ENCODE data around the gene GAB2. TPM values are rescaled to one million over a fixed set of nuclear protein-coding genes. Genes with fewer than 3 reads are reported as not detected.

GAB2 gene
- total and polyA plus RNA-seq, 2 of the 13 experiments (the other 11 are each of a cell fraction or from before 2014, with no cell fraction given) = 4.1 to 8.6 TPM

DNA sequence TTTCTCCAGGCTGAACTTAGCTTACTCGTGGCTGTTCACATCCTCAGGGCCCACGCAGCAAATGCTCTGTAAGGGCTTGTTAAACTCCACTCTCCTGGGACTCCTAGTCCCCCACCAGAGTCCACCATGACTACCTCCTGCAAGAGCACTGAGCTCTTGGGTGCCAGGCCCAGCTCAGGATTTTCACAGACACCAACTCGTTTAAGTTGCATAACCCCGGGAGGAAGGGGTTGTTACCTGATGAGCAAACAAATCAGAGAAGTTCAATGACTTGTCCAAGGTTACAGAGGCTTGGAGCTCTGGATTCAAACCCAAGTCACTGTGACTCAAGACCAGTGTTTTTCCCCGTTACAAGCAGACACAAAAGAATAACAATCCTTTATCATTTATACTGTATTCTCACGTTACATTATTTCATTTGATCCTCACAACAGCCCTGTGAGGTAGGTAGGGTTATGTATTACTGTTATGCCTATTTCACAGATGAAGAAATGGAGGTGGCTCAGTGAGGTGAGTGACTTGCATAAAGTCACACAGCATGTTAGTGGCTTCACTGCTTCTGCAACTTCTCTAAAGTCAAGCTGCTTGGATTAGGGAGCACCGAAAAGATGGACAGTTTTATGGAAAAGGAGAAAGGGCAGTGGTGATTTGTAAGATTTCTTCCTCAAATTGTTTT, 246.6 kb downstream of the GAB2 start (continued):
- TF ChIP-seq, protein P1, sequence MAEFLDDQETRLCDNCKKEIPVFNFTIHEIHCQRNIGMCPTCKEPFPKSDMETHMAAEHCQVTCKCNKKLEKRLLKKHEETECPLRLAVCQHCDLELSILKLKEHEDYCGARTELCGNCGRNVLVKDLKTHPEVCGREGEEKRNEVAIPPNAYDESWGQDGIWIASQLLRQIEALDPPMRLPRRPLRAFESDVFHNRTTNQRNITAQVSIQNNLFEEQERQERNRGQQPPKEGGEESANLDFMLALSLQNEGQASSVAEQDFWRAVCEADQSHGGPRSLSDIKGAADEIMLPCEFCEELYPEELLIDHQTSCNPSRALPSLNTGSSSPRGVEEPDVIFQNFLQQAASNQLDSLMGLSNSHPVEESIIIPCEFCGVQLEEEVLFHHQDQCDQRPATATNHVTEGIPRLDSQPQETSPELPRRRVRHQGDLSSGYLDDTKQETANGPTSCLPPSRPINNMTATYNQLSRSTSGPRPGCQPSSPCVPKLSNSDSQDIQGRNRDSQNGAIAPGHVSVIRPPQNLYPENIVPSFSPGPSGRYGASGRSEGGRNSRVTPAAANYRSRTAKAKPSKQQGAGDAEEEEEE (CRISPR knock-in tag; IDR thresholded peaks at IDR 0.05; ENCODE audit: borderline replicate concordance) = no peak
- TF ChIP-seq REL (CRISPR knock-in tag; conservative IDR thresholded peaks at IDR 0.05) (no peak), ZKSCAN5 (CRISPR knock-in tag; IDR thresholded peaks at IDR 0.05) (no peak), ZNF337 (CRISPR knock-in tag; IDR thresholded peaks at IDR 0.05; ENCODE audit: borderline replicate concordance, low read depth) (no peak), ZNF598 (CRISPR knock-in tag; IDR thresholded peaks at IDR 0.05; ENCODE audit: borderline replicate concordance) (no peak), PAWR (CRISPR knock-in tag; IDR thresholded peaks at IDR 0.05; ENCODE audit: borderline replicate concordance) (no peak), ZNF562 (CRISPR knock-in tag; IDR thresholded peaks at IDR 0.05; ENCODE audit: borderline replicate concordance) (no peak), MEIS1 (CRISPR knock-in tag; IDR thresholded peaks at IDR 0.05; ENCODE audit: borderline replicate concordance) (no peak), ZNF556 (CRISPR knock-in tag; IDR thresholded peaks at IDR 0.05; ENCODE audit: borderline replicate concordance) (no peak), ZNF12 (CRISPR knock-in tag; IDR thresholded peaks at IDR 0.05) (no peak), SP1 (IDR thresholded peaks at IDR 0.05) (no peak), SP1 (CRISPR knock-in tag; IDR thresholded peaks at IDR 0.05) (no peak), ZNF414 (CRISPR knock-in tag; IDR thresholded peaks at IDR 0.05) (peak; percentile 69; the same call in 1 of the 2 replicates), ZNF180 (CRISPR knock-in tag; IDR thresholded peaks at IDR 0.05; ENCODE audit: borderline replicate concordance, low read depth) (no peak), ZNF335 (CRISPR knock-in tag; IDR thresholded peaks at IDR 0.05) (no peak), U2AF1 (optimal IDR thresholded peaks at IDR 0.05; ENCODE audit: low read depth, low read length) (no peak), ETV6 (CRISPR knock-in tag; conservative IDR thresholded peaks at IDR 0.05) (no peak), GFI1 (CRISPR knock-in tag; IDR thresholded peaks at IDR 0.05; ENCODE audit: borderline replicate concordance) (peak; percentile 100), MIER3 (CRISPR knock-in tag; IDR thresholded peaks at IDR 0.05; ENCODE audit: borderline replicate concordance) (no peak), MATR3 (CRISPR knock-in tag; IDR thresholded peaks at IDR 0.05) (no peak), ZNF816 (CRISPR knock-in tag; IDR thresholded peaks at IDR 0.05; ENCODE audit: borderline replicate concordance) (no peak), ZNF235 (CRISPR knock-in tag; IDR thresholded peaks at IDR 0.05; ENCODE audit: borderline replicate concordance) (no peak), ZSCAN30 (CRISPR knock-in tag; IDR thresholded peaks at IDR 0.05) (no peak), ZNF749 (CRISPR knock-in tag; IDR thresholded peaks at IDR 0.05; ENCODE audit: borderline replicate concordance) (no peak)
- TF ChIP-seq, protein P2, sequence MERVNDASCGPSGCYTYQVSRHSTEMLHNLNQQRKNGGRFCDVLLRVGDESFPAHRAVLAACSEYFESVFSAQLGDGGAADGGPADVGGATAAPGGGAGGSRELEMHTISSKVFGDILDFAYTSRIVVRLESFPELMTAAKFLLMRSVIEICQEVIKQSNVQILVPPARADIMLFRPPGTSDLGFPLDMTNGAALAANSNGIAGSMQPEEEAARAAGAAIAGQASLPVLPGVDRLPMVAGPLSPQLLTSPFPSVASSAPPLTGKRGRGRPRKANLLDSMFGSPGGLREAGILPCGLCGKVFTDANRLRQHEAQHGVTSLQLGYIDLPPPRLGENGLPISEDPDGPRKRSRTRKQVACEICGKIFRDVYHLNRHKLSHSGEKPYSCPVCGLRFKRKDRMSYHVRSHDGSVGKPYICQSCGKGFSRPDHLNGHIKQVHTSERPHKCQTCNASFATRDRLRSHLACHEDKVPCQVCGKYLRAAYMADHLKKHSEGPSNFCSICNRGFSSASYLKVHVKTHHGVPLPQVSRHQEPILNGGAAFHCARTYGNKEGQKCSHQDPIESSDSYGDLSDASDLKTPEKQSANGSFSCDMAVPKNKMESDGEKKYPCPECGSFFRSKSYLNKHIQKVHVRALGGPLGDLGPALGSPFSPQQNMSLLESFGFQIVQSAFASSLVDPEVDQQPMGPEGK (CRISPR knock-in tag; IDR thresholded peaks at IDR 0.05) = peak; percentile 38; the same call in 1 of the 2 replicates
- TF ChIP-seq, protein P3, sequence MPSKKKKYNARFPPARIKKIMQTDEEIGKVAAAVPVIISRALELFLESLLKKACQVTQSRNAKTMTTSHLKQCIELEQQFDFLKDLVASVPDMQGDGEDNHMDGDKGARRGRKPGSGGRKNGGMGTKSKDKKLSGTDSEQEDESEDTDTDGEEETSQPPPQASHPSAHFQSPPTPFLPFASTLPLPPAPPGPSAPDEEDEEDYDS (CRISPR knock-in tag; IDR thresholded peaks at IDR 0.05) = no peak
